ENCODE results near the gene NARS2. TPM values are rescaled to one million over a fixed set of nuclear protein-coding genes. Genes with fewer than 3 reads are reported as not detected.
A peak's percentile ranks its signal among the peaks of the same experiment; 100 is the strongest.

NARS2 gene
- total and polyA plus RNA-seq, 8 donors = 5.1 to 15.0 (median 7.9) TPM

DNA sequence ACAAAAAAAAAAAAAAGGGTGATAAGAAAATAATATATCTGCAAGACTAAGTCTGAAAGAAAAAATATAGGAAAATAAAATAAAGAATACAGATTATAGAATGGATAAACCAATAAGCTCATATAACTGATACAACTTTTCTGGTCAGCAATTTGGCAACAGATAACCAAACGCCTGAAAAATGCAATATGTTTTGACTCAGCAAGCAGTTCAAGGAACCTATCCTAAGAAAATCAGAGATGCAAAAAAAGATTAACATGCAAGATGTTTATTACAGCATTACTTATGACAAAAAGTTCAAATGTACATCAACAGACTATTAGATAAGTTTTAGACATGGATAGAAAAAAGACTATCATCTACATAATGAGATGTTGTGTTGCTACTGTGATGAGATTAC is 129.9 kb downstream of the NARS2 start:
- intact Hi-C loops (cut with DNase I) = no loop called here
- ATAC-seq = no peak

DNA sequence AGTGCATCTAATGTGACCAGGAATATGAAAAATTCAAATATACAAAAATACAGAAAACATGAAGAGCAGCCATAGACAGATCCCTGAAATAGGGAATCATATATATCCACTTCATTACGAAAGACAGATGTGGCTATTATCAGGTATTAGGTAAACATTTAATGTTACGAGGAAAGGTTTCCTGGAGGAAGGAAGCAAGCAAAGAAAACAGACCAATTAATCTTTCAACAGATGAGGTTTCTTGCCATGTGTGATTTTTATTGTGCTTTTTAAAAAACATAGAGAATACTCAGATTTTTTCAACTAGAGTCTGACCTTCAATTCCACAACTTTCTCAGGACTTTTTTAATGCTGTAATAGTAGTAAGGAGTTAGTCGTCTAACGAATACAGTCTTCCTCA is 132.7 kb downstream of the NARS2 start:
- no peaks in the 10 kb centered on the region for H3K9me3 ChIP-seq
- DNase-seq = no peak
- TF ChIP-seq, protein P1, sequence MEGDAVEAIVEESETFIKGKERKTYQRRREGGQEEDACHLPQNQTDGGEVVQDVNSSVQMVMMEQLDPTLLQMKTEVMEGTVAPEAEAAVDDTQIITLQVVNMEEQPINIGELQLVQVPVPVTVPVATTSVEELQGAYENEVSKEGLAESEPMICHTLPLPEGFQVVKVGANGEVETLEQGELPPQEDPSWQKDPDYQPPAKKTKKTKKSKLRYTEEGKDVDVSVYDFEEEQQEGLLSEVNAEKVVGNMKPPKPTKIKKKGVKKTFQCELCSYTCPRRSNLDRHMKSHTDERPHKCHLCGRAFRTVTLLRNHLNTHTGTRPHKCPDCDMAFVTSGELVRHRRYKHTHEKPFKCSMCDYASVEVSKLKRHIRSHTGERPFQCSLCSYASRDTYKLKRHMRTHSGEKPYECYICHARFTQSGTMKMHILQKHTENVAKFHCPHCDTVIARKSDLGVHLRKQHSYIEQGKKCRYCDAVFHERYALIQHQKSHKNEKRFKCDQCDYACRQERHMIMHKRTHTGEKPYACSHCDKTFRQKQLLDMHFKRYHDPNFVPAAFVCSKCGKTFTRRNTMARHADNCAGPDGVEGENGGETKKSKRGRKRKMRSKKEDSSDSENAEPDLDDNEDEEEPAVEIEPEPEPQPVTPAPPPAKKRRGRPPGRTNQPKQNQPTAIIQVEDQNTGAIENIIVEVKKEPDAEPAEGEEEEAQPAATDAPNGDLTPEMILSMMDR (IDR thresholded peaks at IDR 0.05) = no peak
- intact Hi-C loops (cut with DNase I) = no loop called here
- WGBS, 2 donors = 82 to 84% methylated on average over 4 of the region's 4 CpGs
- no peaks in the 10 kb centered on the region for H3K36me3 ChIP-seq
- no peak overlapping the region for H3K27ac ChIP-seq
- no peak overlapping the region for H3K4me3 ChIP-seq
- no peak for ATAC-seq
- H3K4me1 ChIP-seq = no peaks in the 10 kb centered on the region
- FAIRE-seq = no peak
- H3K27me3 ChIP-seq = no peaks in the 10 kb centered on the region

More for the DNA sequence above, 129.9 kb downstream of the NARS2 start:
- Histone ChIP-seq H3K4me1 (no peaks in the 10 kb centered on the region), H3K27ac (no peak overlapping the region), H3K4me3 (no peak overlapping the region), H3K9me3 (no peaks in the 10 kb centered on the region), H3K27me3 (no peaks in the 10 kb centered on the region), H3K36me3 (no peaks in the 10 kb centered on the region)
- DNase-seq (no peak), FAIRE-seq (no peak)
- TF ChIP-seq, protein P1 (IDR thresholded peaks at IDR 0.05) = no peak
- 85 to 89% methylated on average over 1 of the region's 1 CpG for WGBS, 2 donors

DNA sequence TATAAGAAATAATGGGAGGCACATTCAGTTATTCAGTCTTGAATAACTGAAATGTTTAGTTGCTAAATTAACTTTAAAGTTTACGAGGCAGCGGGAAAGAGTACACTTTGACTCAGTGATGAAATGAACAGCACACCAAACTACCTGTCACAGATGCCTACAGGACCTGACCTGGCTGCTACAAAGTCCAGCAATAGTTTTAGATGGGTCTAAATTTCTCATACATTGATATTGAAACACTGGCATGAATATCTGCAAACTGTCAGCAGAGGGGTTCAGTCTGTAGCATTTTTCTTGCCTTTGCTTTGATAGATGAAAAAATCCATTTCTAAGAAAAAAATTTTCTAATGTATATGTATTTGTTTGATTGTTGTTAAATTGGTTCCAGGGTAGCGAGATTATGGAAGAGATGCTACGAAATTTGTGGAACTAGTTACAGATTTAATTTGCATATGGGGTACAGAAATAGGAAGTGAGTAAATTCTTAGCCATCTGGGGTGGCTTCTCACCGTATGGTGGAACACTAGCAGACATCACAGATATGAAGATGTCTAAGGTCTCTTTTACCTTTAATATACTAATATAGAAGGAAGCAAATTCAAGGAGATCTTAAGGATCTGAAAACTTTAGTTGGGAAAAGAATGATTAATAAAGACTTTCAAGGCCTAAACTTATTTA is 136.2 kb downstream of the NARS2 start:
- TF ChIP-seq, protein P1 (IDR thresholded peaks at IDR 0.05) = no peak
- no peak for ATAC-seq
- Histone ChIP-seq H3K27me3 (no peaks in the 10 kb centered on the region), H3K36me3 (no peaks in the 10 kb centered on the region), H3K27ac (no peak overlapping the region), H3K9me3 (no peaks in the 10 kb centered on the region), H3K4me1 (no peaks in the 10 kb centered on the region), H3K4me3 (no peak overlapping the region)
- FAIRE-seq = no peak
- WGBS, 2 donors = 70 to 75% methylated on average over 5 of the region's 5 CpGs
- no peak for DNase-seq
- intact Hi-C loops (cut with DNase I) = no loop called here

DNA sequence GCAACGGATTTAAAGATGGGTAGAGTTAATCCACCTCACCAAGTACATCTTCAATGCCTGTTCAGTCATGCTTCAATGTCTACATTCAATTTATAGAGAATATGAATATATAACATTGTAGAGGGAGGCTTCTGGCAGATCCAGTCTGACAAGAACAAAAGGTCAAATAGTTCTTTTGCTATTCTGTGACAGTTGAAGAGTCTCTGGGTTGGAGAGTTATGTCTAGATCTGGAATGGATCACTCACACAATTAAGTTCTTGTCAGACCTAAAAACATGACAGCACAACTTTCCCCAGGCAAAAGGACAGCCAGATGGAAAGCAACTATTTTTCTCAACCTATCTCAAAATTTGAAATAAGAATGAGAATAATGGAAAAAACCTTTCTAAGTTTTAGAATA is 141.7 kb downstream of the NARS2 start:
- H3K36me3 ChIP-seq = no peaks in the 10 kb centered on the region
- H3K4me3 ChIP-seq = no peak overlapping the region
- H3K9me3 ChIP-seq = no peaks in the 10 kb centered on the region
- TF ChIP-seq, protein P1 (IDR thresholded peaks at IDR 0.05) = no peak
- ATAC-seq = no peak
- no peaks in the 10 kb centered on the region for H3K27me3 ChIP-seq
- no peak for FAIRE-seq
- WGBS, 2 donors = 54 to 59% methylated on average over 1 of the region's 1 CpG
- intact Hi-C loops (cut with DNase I) = no loop called here
- no peak for DNase-seq
- peaks cover 0 to 5% (median 0%) of the 10 kb centered on the region in 3 donors for H3K4me1 ChIP-seq
- no peak overlapping the region for H3K27ac ChIP-seq

DNA sequence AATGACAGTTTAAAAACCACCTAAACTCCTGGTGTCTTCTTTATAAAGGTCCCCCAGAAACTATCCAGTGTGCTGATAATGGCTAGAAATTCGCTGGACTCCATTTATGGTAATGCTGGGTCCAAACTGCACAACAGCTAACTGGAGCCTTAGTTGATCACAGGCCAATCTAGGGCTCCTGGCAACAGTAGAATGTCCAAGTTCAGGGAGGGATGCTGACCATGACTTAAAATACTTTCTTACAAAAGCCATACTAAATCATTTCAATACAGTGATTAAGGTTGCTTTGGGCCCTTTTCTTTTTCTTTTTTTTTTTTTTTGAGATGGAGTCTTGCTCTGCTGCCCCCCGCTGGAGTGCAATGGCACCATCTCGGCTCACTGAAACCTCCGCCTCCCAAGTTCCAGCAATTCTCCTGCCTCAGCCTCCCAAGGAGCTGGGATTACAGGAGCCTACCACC is 142.6 kb downstream of the NARS2 start:
- FAIRE-seq = no peak
- no peaks in the 10 kb centered on the region for H3K9me3 ChIP-seq
- 86 to 96% methylated on average over 4 of the region's 4 CpGs for WGBS, 2 donors
- ATAC-seq = peak in 3 of 4 donors; percentile 48 to 60 (median 58)
- TF ChIP-seq, protein P1 (IDR thresholded peaks at IDR 0.05) = peak in 3 of 4 donors; percentile 23 to 41 (median 29)
- H3K4me3 ChIP-seq = no peak overlapping the region
- H3K27ac ChIP-seq = no peak overlapping the region
- peaks cover 0 to 5% (median 0%) of the 10 kb centered on the region in 3 donors for H3K4me1 ChIP-seq
- no peak for DNase-seq
- intact Hi-C loops (cut with DNase I) = no loop called here
- no peaks in the 10 kb centered on the region for H3K36me3 ChIP-seq
- H3K27me3 ChIP-seq = no peaks in the 10 kb centered on the region
